ENCODE data around the gene PPT1. TPM values are rescaled to one million over a fixed set of nuclear protein-coding genes. Genes with fewer than 3 reads are reported as not detected.

Gene PPT1
- polyA plus RNA-seq, 1 of the 3 experiments (the other 2 are of a cell fraction) = 26.0 TPM

- Histone ChIP-seq H3K9me2 (no peaks in the 10 kb centered on the region), H3K9me3 (no peaks in the 10 kb centered on the region), H3K27me3 (ENCODE audit: insufficient read depth) (no peaks in the 10 kb centered on the region), H3K9ac (no peak overlapping the region), H3F3A (replicated peaks; ENCODE audit: insufficient read depth) (peaks cover 25% of the 10 kb centered on the region), H2AFZ (ENCODE audit: low read depth) (no peak overlapping the region), H3K36me3 (replicated peaks in 1 of 2; ENCODE audit: control insufficient read depth in 1 of 2, insufficient read depth in 2 of 2, low read length in 1 of 2) (peaks cover 36 to 43% of the 10 kb centered on the region in 2 experiments), H3K4me2 (no peak overlapping the region), H3K4me1 (ENCODE audit: control insufficient read depth in 1 of 2, insufficient read depth in 2 of 2, low read depth in 1 of 2, low read length in 1 of 2) (peaks cover 0 to 26% of the 10 kb centered on the region in 2 experiments; a peak in 3 of 4 replicates), H3K27ac (ENCODE audit: low read depth in 2 of 2, low read length in 1 of 2) (no peak overlapping the region), H3K4me3 (ENCODE audit: low read depth in 2 of 2, low read length in 1 of 2) (no peak overlapping the region), H3K79me2 (ENCODE audit: insufficient read depth) (peaks cover 100% of the 10 kb centered on the region), H4K20me1 (ENCODE audit: insufficient read depth) (peaks cover 89% of the 10 kb centered on the region)
- ChIA-PET POLR2A (no interaction called here), CTCF (interaction anchor here (1.1 to 2.3 kb wide), 4 partner anchors 20 to 154 kb away, joined by 3 to 9 read pairs (median 3); partner anchors contain the start of gene MYCL)
- DNase-seq = no peak
- 93% methylated on average over 5 of the region's 5 CpGs for WGBS (ENCODE audit: low lambda C conversion rate)
- TF ChIP-seq ELF1 (IDR thresholded peaks at IDR 0.05) = no peak
- no peak for TF ChIP-seq RFX5 (IDR thresholded peaks at IDR 0.05; ENCODE audit: low read length)
- no peak for TF ChIP-seq JUND (IDR thresholded peaks at IDR 0.05)
- no peak for TF ChIP-seq GATA2 (CRISPR knock-in tag; IDR thresholded peaks at IDR 0.05)
- TF ChIP-seq NRF1 (IDR thresholded peaks at IDR 0.05; ENCODE audit: low read depth, low read length) = no peak
- TF ChIP-seq RCOR1 (IDR thresholded peaks at IDR 0.05; ENCODE audit: low read length) = no peak
- TF ChIP-seq NFIC (IDR thresholded peaks at IDR 0.05; ENCODE audit: borderline replicate concordance) = no peak
- TF ChIP-seq EZH2phosphoT487 (IDR thresholded peaks at IDR 0.05; ENCODE audit: borderline replicate concordance, low read depth) = no peak
- no peak for TF ChIP-seq FOSL2 (IDR thresholded peaks at IDR 0.05; ENCODE audit: borderline replicate concordance, low read depth)
These were observed 40.3 kb downstream of the PPT1 start for GRCh38 chr1:40056519-40057309.

GRCh38 chr1:40053138-40053887, 43.7 kb downstream of the PPT1 start:
- Histone ChIP-seq H3K9ac (no peak overlapping the region), H3K9me2 (no peaks in the 10 kb centered on the region), H3K4me2 (no peak overlapping the region), H2AFZ (ENCODE audit: low read depth) (no peak overlapping the region), H3K27ac (ENCODE audit: low read depth in 2 of 2, low read length in 1 of 2) (no peak overlapping the region), H4K20me1 (ENCODE audit: insufficient read depth) (peaks cover 99% of the 10 kb centered on the region), H3K4me1 (ENCODE audit: control insufficient read depth in 1 of 2, insufficient read depth in 2 of 2, low read depth in 1 of 2, low read length in 1 of 2) (peaks cover 0 to 9% of the 10 kb centered on the region in 2 experiments; a peak in 3 of 4 replicates), H3K27me3 (ENCODE audit: insufficient read depth) (no peaks in the 10 kb centered on the region), H3F3A (replicated peaks; ENCODE audit: insufficient read depth) (peaks cover 9% of the 10 kb centered on the region), H3K9me3 (no peaks in the 10 kb centered on the region), H3K79me2 (ENCODE audit: insufficient read depth) (peaks cover 100% of the 10 kb centered on the region), H3K4me3 (ENCODE audit: low read depth in 2 of 2, low read length in 1 of 2) (no peak overlapping the region), H3K36me3 (replicated peaks in 1 of 2; ENCODE audit: control insufficient read depth in 1 of 2, insufficient read depth in 2 of 2, low read length in 1 of 2) (peaks cover 13 to 35% of the 10 kb centered on the region in 2 experiments)
- no peak for TF ChIP-seq REST (IDR thresholded peaks at IDR 0.05; ENCODE audit: low read depth, low read length)
- no peak for TF ChIP-seq GATA2 (CRISPR knock-in tag; IDR thresholded peaks at IDR 0.05)
- TF ChIP-seq JUND (IDR thresholded peaks at IDR 0.05) = no peak
- no peak for TF ChIP-seq GABPA (IDR thresholded peaks at IDR 0.05; ENCODE audit: low read depth)
- no peak for TF ChIP-seq RXRA (IDR thresholded peaks at IDR 0.05; ENCODE audit: borderline replicate concordance, low read depth)
- ChIA-PET POLR2A (no interaction called here), CTCF (no interaction called here)
- 85% methylated on average over 10 of the region's 11 CpGs for WGBS (ENCODE audit: low lambda C conversion rate)
- DNase-seq = no peak

Data from SK-N-SH (cell line).